HG03521 (cell line): Measurements from ENCODE around the gene LAMTOR4.
"Not testable (repeated sequence)": the region's sequence is repeated elsewhere in the genome, so short reads cannot be mapped to it uniquely, and the experiment has no call there.

Experiments used
- ATAC-seq: cut with Tn5 transposase; IDR thresholded peaks from one replicate; pipeline ENCODE4 v1.9.1; 2021; ENCODE audit warnings: mild to moderate bottlenecking, moderate library complexity; ENCODE audit not compliant: unreplicated experiment

LAMTOR4 gene

GRCh38 chr7:100169147-100169850 lies 20.6 kb downstream of the LAMTOR4 start:
- ATAC-seq, result no peak

GRCh38 chr7:100170101-100170897 lies 21.6 kb downstream of the LAMTOR4 start:
- no peak for ATAC-seq

- ATAC-seq, result no peak
Observed at GRCh38 chr7:100171087-100171681, 22.5 kb downstream of the LAMTOR4 start.

- no peak for ATAC-seq
Observed at GRCh38 chr7:100171840-100172239, 23.1 kb downstream of the LAMTOR4 start.

- ATAC-seq, result no peak
Observed at GRCh38 chr7:100173806-100174495, 25.2 kb downstream of the LAMTOR4 start.

- ATAC-seq, result no peak
Observed at GRCh38 chr7:100174582-100174981, 25.9 kb downstream of the LAMTOR4 start.

- no peak for ATAC-seq
Observed at GRCh38 chr7:100175296-100175935, 26.7 kb downstream of the LAMTOR4 start.

- no peak for ATAC-seq
Observed at GRCh38 chr7:100176096-100177044, 27.7 kb downstream of the LAMTOR4 start.

GRCh38 chr7:100177045-100178001 lies 28.6 kb downstream of the LAMTOR4 start, which contains the start of the genes GPC2 and STAG3:
Gene GPC2, minus strand, starts transcription at chr7:100177381. Its CDS starts 182 bp downstream, at chr7:100177199.
Gene STAG3, plus strand, starts transcription at chr7:100177918. Its CDS starts 2,639 bp downstream, at chr7:100180557.
- ATAC-seq, result peak; percentile 81

- ATAC-seq, result not testable (repeated sequence)
Observed at GRCh38 chr7:100180084-100180483, 31.4 kb downstream of the LAMTOR4 start.

- ATAC-seq, result not testable (repeated sequence)
Observed at GRCh38 chr7:100182616-100183015, 33.9 kb downstream of the LAMTOR4 start.

GRCh38 chr7:100183090-100183489 lies 34.4 kb downstream of the LAMTOR4 start:
- not testable (repeated sequence) for ATAC-seq

GRCh38 chr7:100185726-100186125 lies 37.0 kb downstream of the LAMTOR4 start:
- no peak for ATAC-seq

- ATAC-seq, result no peak
Observed at GRCh38 chr7:100189061-100189460, 40.3 kb downstream of the LAMTOR4 start.

- no peak for ATAC-seq
Observed at GRCh38 chr7:100190048-100190711, 41.5 kb downstream of the LAMTOR4 start.

GRCh38 chr7:100191775-100192174 lies 43.1 kb downstream of the LAMTOR4 start:
- ATAC-seq, result no peak

GRCh38 chr7:100192281-100192862 lies 43.7 kb downstream of the LAMTOR4 start:
- not testable (repeated sequence) for ATAC-seq
